Kidney epithelial cell (primary cell): ENCODE data around the gene COL4A3. TPM values are rescaled to one million over a fixed set of nuclear protein-coding genes. Genes with fewer than 3 reads are reported as not detected.

Experiments
- DNase-seq: peaks from one replicate; pipeline ENCODE4 v3.0.0-alpha.2; 2010; ENCODE audit warnings: low read depth
- H3K27me3 ChIP-seq: 2 replicates; pipeline ENCODE4 v1.6.0; 2011; ENCODE audit warnings: low read length; ENCODE audit not compliant: control insufficient read depth, insufficient read depth
- H3K36me3 ChIP-seq: 2 replicates; pipeline ENCODE4 v1.5.1; 2011; ENCODE audit warnings: low read length; ENCODE audit not compliant: control insufficient read depth, insufficient read depth
- H3K4me3 ChIP-seq: 2 replicates; pipeline ENCODE4 v1.5.1; 2011; ENCODE audit warnings: low read depth, mild to moderate bottlenecking, control low read depth, low read length
- CTCF ChIP-seq: IDR thresholded peaks from 2 replicates; pipeline ENCODE4 v1.5.1; 2011; ENCODE audit warnings: mild to moderate bottlenecking, moderate library complexity, low read length, control low read depth, inconsistent platforms; ENCODE audit not compliant: insufficient read depth, poor library complexity, severe bottlenecking
- total RNA-seq: library from RNA; depleted of rRNA; stranded (reverse); fragments of >200 nt; gene quantifications from 2 replicates; pipeline ENCODE4 v1.2.3, GENCODE V29; 2015

Gene COL4A3
- total RNA-seq, 1 donor from 2014 or later, result 2.3 TPM

- H3K27me3 ChIP-seq, result no peaks in the 10 kb centered on the region
- H3K4me3 ChIP-seq, result no peak overlapping the region
- DNase-seq, result no peak
- H3K36me3 ChIP-seq, result no peaks in the 10 kb centered on the region
- no peak for TF ChIP-seq CTCF
Measured at GRCh38 chr2:227252831-227253230, 88.4 kb downstream of the COL4A3 start.

GRCh38 chr2:227256605-227257004 lies 92.2 kb downstream of the COL4A3 start:
- H3K36me3 ChIP-seq, result no peaks in the 10 kb centered on the region
- TF ChIP-seq CTCF, result no peak
- H3K27me3 ChIP-seq, result no peaks in the 10 kb centered on the region
- H3K4me3 ChIP-seq, result no peak overlapping the region
- no peak for DNase-seq

GRCh38 chr2:227257820-227258219 lies 93.4 kb downstream of the COL4A3 start:
- no peaks in the 10 kb centered on the region for H3K27me3 ChIP-seq
- no peaks in the 10 kb centered on the region for H3K36me3 ChIP-seq
- no peak overlapping the region for H3K4me3 ChIP-seq
- no peak for DNase-seq
- TF ChIP-seq CTCF, result no peak

- Histone ChIP-seq H3K4me3 (no peak overlapping the region), H3K36me3 (no peaks in the 10 kb centered on the region), H3K27me3 (no peaks in the 10 kb centered on the region)
- no peak for DNase-seq
- no peak for TF ChIP-seq CTCF
Measured at GRCh38 chr2:227260041-227260440, 95.6 kb downstream of the COL4A3 start.

GRCh38 chr2:227267410-227268115 lies 103.1 kb downstream of the COL4A3 start:
- TF ChIP-seq CTCF, result no peak
- H3K36me3 ChIP-seq, result no peaks in the 10 kb centered on the region
- H3K4me3 ChIP-seq, result no peak overlapping the region
- DNase-seq, result no peak
- no peaks in the 10 kb centered on the region for H3K27me3 ChIP-seq

- Histone ChIP-seq H3K36me3 (no peaks in the 10 kb centered on the region), H3K4me3 (no peak overlapping the region), H3K27me3 (no peaks in the 10 kb centered on the region)
- no peak for TF ChIP-seq CTCF
- no peak for DNase-seq
Measured at GRCh38 chr2:227280895-227281294, 116.5 kb downstream of the COL4A3 start.
